Glutamatergic neuron (in vitro differentiated cells): ENCODE data around the gene RPL10A. TPM values are rescaled to one million over a fixed set of nuclear protein-coding genes. Genes with fewer than 3 reads are reported as not detected.
"Not testable (repeated sequence)": the region's sequence is repeated elsewhere in the genome, so short reads cannot be mapped to it uniquely, and the experiment has no call there.

Experiments
- DNase-seq: peaks from one replicate; pipeline ENCODE4 v3.0.0; 2022
- H3K27ac Mint-ChIP-seq: one replicate; pipeline ENCODE4 v1.8.0; 2020; ENCODE audit warnings: mild to moderate bottlenecking, mixed read lengths, inconsistent platforms; ENCODE audit not compliant: unreplicated experiment
- H3K27me3 Mint-ChIP-seq: one replicate; pipeline ENCODE4 v1.8.0; 2020; ENCODE audit warnings: mild to moderate bottlenecking, moderate library complexity, mixed read lengths, inconsistent platforms; ENCODE audit not compliant: unreplicated experiment
- H3K36me3 Mint-ChIP-seq: one replicate; pipeline ENCODE4 v1.8.0; 2020; ENCODE audit warnings: mild to moderate bottlenecking, mixed read lengths, inconsistent platforms; ENCODE audit not compliant: unreplicated experiment
- H3K4me1 Mint-ChIP-seq: one replicate; pipeline ENCODE4 v1.8.0; 2020; ENCODE audit warnings: mild to moderate bottlenecking, low read depth, mixed read lengths, inconsistent platforms; ENCODE audit not compliant: unreplicated experiment
- H3K4me3 Mint-ChIP-seq: one replicate; pipeline ENCODE4 v1.8.0; 2020; ENCODE audit warnings: mild to moderate bottlenecking, mixed read lengths, inconsistent platforms; ENCODE audit not compliant: unreplicated experiment
- H3K9me3 Mint-ChIP-seq: one replicate; pipeline ENCODE4 v1.8.0; 2020; ENCODE audit warnings: mild to moderate bottlenecking, moderate library complexity, mixed read lengths, inconsistent platforms; ENCODE audit not compliant: unreplicated experiment
- CTCF ChIP-seq: fragments of 200-600 bp; sonication (generic); IDR thresholded peaks from one replicate; pipeline ENCODE4 v1.5.0; 2021; ENCODE audit not compliant: partially characterized antibody, unreplicated experiment
- total RNA-seq: library from RNA; stranded (reverse); fragmentation: NEBNext Ultra II Directional; extraction: Animal tissue kit (Norgen Biotek cat#: 25700); gene quantifications from one replicate; pipeline ENCODE4 v1.2.1, GENCODE V29; 2021; ENCODE audit not compliant: unreplicated experiment

RPL10A gene
- total RNA-seq, 1 donor from 2014 or later: 690 TPM

- peaks cover 5% of the 10 kb centered on the region for H3K9me3 Mint-ChIP-seq
- H3K4me3 Mint-ChIP-seq: no peak overlapping the region
- no peak overlapping the region for H3K27ac Mint-ChIP-seq
- H3K36me3 Mint-ChIP-seq: peaks cover 18% of the 10 kb centered on the region
- no peaks in the 10 kb centered on the region for H3K27me3 Mint-ChIP-seq
- H3K4me1 Mint-ChIP-seq: no peaks in the 10 kb centered on the region
- TF ChIP-seq CTCF: no peak
- no peak for DNase-seq
Measured at GRCh38 chr6:35427435-35427834, 40.8 kb upstream of the RPL10A start.

GRCh38 chr6:35427851-35428321 lies 40.3 kb upstream of the RPL10A start:
- DNase-seq: no peak
- Mint-ChIP-seq H3K27ac (no peak overlapping the region), H3K9me3 (peaks cover 5% of the 10 kb centered on the region), H3K4me1 (no peaks in the 10 kb centered on the region), H3K27me3 (no peaks in the 10 kb centered on the region), H3K36me3 (peaks cover 18% of the 10 kb centered on the region), H3K4me3 (no peak overlapping the region)
- TF ChIP-seq CTCF: no peak

- Mint-ChIP-seq H3K27ac (no peak overlapping the region), H3K27me3 (no peaks in the 10 kb centered on the region), H3K4me3 (no peak overlapping the region), H3K9me3 (peaks cover 4% of the 10 kb centered on the region), H3K36me3 (peaks cover 18% of the 10 kb centered on the region), H3K4me1 (no peaks in the 10 kb centered on the region)
- TF ChIP-seq CTCF: no peak
- no peak for DNase-seq
Measured at GRCh38 chr6:35428421-35429149, 39.6 kb upstream of the RPL10A start.

- no peak for TF ChIP-seq CTCF
- DNase-seq: no peak
- H3K36me3 Mint-ChIP-seq: peaks cover 18% of the 10 kb centered on the region
- H3K4me3 Mint-ChIP-seq: no peak overlapping the region
- no peak overlapping the region for H3K27ac Mint-ChIP-seq
- H3K9me3 Mint-ChIP-seq: peaks cover 4% of the 10 kb centered on the region
- no peaks in the 10 kb centered on the region for H3K4me1 Mint-ChIP-seq
- no peaks in the 10 kb centered on the region for H3K27me3 Mint-ChIP-seq
Measured at GRCh38 chr6:35429463-35429862, 38.7 kb upstream of the RPL10A start.

- TF ChIP-seq CTCF: no peak
Measured at GRCh38 chr6:35432291-35432690, 35.9 kb upstream of the RPL10A start.

GRCh38 chr6:35432702-35433101 lies 35.5 kb upstream of the RPL10A start:
- not testable (repeated sequence) for H3K4me3 Mint-ChIP-seq, H3K27ac Mint-ChIP-seq, H3K4me1 Mint-ChIP-seq, H3K9me3 Mint-ChIP-seq, H3K27me3 Mint-ChIP-seq, DNase-seq
- H3K36me3 Mint-ChIP-seq: peaks cover 13% of the 10 kb centered on the region

More at GRCh38 chr6:35432291-35432690, 35.9 kb upstream of the RPL10A start:
- no peak for DNase-seq
- Mint-ChIP-seq H3K4me1 (no peaks in the 10 kb centered on the region), H3K27me3 (no peaks in the 10 kb centered on the region), H3K9me3 (peaks cover 4% of the 10 kb centered on the region), H3K27ac (no peak overlapping the region), H3K4me3 (no peak overlapping the region), H3K36me3 (peaks cover 13% of the 10 kb centered on the region)
